H1 (cell line): Measurements from ENCODE around the gene ARMC10. TPM values are rescaled to one million over a fixed set of nuclear protein-coding genes. Genes with fewer than 3 reads are reported as not detected.

Source experiments
- CTCF ChIA-PET: fragments of 300-600 bp; sonication (Branson Sonifier 250); formaldehyde crosslinking; loops from one replicate; lab custom pipeline; 2021; ENCODE audit not compliant: partially characterized antibody; lab: Charles Lee
- POLR2A ChIA-PET: fragments of 300-600 bp; sonication (Branson Sonifier 250); formaldehyde crosslinking; loops from one replicate; lab custom pipeline; 2021; ENCODE audit warnings: inconsistent platforms; ENCODE audit not compliant: partially characterized antibody; lab: Charles Lee
- DNase-seq, 2 experiments: peaks; one replicate each; pipeline versions ENCODE4 v3.0.0 to v3.0.0-alpha.2; 2010 to 2022; ENCODE audit warnings: low spot score in 2 of 2, low read depth in 1 of 2, mixed read lengths in 1 of 2
- FAIRE-seq: peaks from 2 replicates; lab custom pipeline; 2011; peaks lifted over from hg19 to GRCh38; lab: Jason Lieb, UNC
- H2AFZ ChIP-seq: 2 replicates; pipeline ENCODE4 v1.8.1; 2012; ENCODE audit warnings: low read length, inconsistent platforms
- H2AK5ac ChIP-seq: 2 replicates; pipeline ENCODE4 v1.6.1; 2013; ENCODE audit warnings: low read depth, low read length
- H2BK120ac ChIP-seq: replicated peaks from 2 replicates; pipeline ENCODE3; 2013; ENCODE audit warnings: low read depth, low read length, inconsistent platforms
- H2BK12ac ChIP-seq: 2 replicates; pipeline ENCODE4 v1.6.1; 2013; ENCODE audit warnings: low read depth, low read length
- H2BK15ac ChIP-seq: 2 replicates; pipeline ENCODE4 v1.6.1; 2013; ENCODE audit warnings: low read length
- H2BK20ac ChIP-seq: 2 replicates; pipeline ENCODE4 v1.6.1; 2013; ENCODE audit warnings: low read length
- H2BK5ac ChIP-seq: 2 replicates; pipeline ENCODE4 v1.6.1; 2013; ENCODE audit warnings: low read depth, low read length
- H3K14ac ChIP-seq: 2 replicates; pipeline ENCODE4 v1.6.1; 2013; ENCODE audit warnings: inconsistent platforms; ENCODE audit not compliant: insufficient read length
- H3K18ac ChIP-seq: 2 replicates; pipeline ENCODE4 v1.6.1; 2013; ENCODE audit warnings: low read length; ENCODE audit errors: extremely low read depth
- H3K23ac ChIP-seq: 2 replicates; pipeline ENCODE4 v1.6.1; 2013; ENCODE audit warnings: inconsistent platforms; ENCODE audit not compliant: insufficient read length
- H3K23me2 ChIP-seq: 2 replicates; pipeline ENCODE4 v1.6.1; 2013; ENCODE audit warnings: low read depth, low read length
- H3K27ac ChIP-seq: 2 replicates; pipeline ENCODE4 v1.6.1; 2011; ENCODE audit warnings: low read depth, low read length, inconsistent platforms
- H3K27me3 ChIP-seq, 4 experiments: replicated peaks in 1 of 4; 1 replicate in 1 of 4; 2 replicates in 3 of 4; pipeline versions ENCODE4 v1.6.1 to v1.8.1; 2011 to 2013; ENCODE audit warnings: low read length in 3 of 4, mild to moderate bottlenecking in 3 of 4, inconsistent platforms in 2 of 4, mixed read lengths in 2 of 4, moderate library complexity in 1 of 4; ENCODE audit not compliant: control insufficient read depth in 3 of 4, insufficient read depth in 3 of 4; ENCODE audit errors: extremely low read depth in 1 of 4
- H3K36me3 ChIP-seq, 4 experiments: 2 replicates each; pipeline versions ENCODE4 v1.6.1 to v1.8.1; 2011 to 2013; ENCODE audit warnings: mild to moderate bottlenecking in 4 of 4, low read length in 3 of 4, moderate library complexity in 2 of 4, control low read depth in 1 of 4, inconsistent platforms in 1 of 4; ENCODE audit not compliant: insufficient read depth in 4 of 4, control insufficient read depth in 2 of 4
- H3K4ac ChIP-seq: replicated peaks from 2 replicates; pipeline ENCODE3; 2013; ENCODE audit warnings: low read length, low read depth, mixed read lengths, inconsistent platforms; ENCODE audit not compliant: insufficient read length
- H3K4me1 ChIP-seq, 4 experiments: replicated peaks in 1 of 4; 1 replicate in 1 of 4; 2 replicates in 3 of 4; pipeline versions ENCODE4 v1.6.1 to v1.8.1; 2011 to 2013; ENCODE audit warnings: low read length in 3 of 4, inconsistent platforms in 2 of 4, mixed read lengths in 1 of 4; ENCODE audit not compliant: insufficient read depth in 4 of 4, control insufficient read depth in 3 of 4
- H3K4me2 ChIP-seq, 2 experiments: 2 replicates each; pipeline versions ENCODE4 v1.6.1 to v1.8.1; 2011 to 2013; ENCODE audit warnings: low read depth in 2 of 2, low read length in 2 of 2, control low read depth in 1 of 2, inconsistent platforms in 1 of 2, mild to moderate bottlenecking in 1 of 2; ENCODE audit not compliant: insufficient read depth in 1 of 2
- H3K4me3 ChIP-seq, 4 experiments: fragments of 200-600, 300-600 bp in 1 of 4; sonication (generic), shearing (Covaris generic), sonication (Bioruptor Twin) in 1 of 4; 2 replicates each; pipeline versions ENCODE4 v1.5.1 to v1.8.1; 2011 to 2016; ENCODE audit warnings: low read length in 4 of 4, low read depth in 3 of 4, control low read depth in 2 of 4, inconsistent platforms in 2 of 4, mild to moderate bottlenecking in 2 of 4, mixed read lengths in 1 of 4, moderate library complexity in 1 of 4; ENCODE audit not compliant: insufficient read depth in 2 of 4; ENCODE audit errors: extremely low read depth in 1 of 4
- H3K56ac ChIP-seq: replicated peaks from 2 replicates; pipeline ENCODE3; 2013; ENCODE audit warnings: low read depth, mild to moderate bottlenecking, mixed read lengths, low read length, inconsistent platforms; ENCODE audit not compliant: insufficient read length
- H3K79me1 ChIP-seq: 2 replicates; pipeline ENCODE4 v1.6.1; 2013; ENCODE audit warnings: low read depth, low read length, control low read depth
- H3K79me2 ChIP-seq, 2 experiments: 2 replicates each; pipeline versions ENCODE4 v1.6.1 to v1.8.1; 2012 to 2013; ENCODE audit warnings: low read length in 2 of 2, mild to moderate bottlenecking in 2 of 2, inconsistent platforms in 1 of 2; ENCODE audit not compliant: insufficient read depth in 2 of 2, control insufficient read depth in 1 of 2
- H3K9ac ChIP-seq, 4 experiments: replicated peaks in 1 of 4; 1 replicate in 1 of 4; 2 replicates in 3 of 4; pipeline versions ENCODE4 v1.6.1 to v1.8.1; 2011 to 2013; ENCODE audit warnings: low read depth in 3 of 4, low read length in 3 of 4, control low read depth in 2 of 4, mild to moderate bottlenecking in 2 of 4, moderate library complexity in 2 of 4, inconsistent platforms in 1 of 4; ENCODE audit errors: extremely low read depth in 1 of 4
- H3K9me3 ChIP-seq, 2 experiments: 2 replicates each; pipeline versions ENCODE4 v1.6.1 to v1.8.1; 2012 to 2013; ENCODE audit warnings: mild to moderate bottlenecking in 2 of 2, moderate library complexity in 2 of 2, control low read depth in 1 of 2, inconsistent platforms in 1 of 2, low read depth in 1 of 2, low read length in 1 of 2, mixed read lengths in 1 of 2; ENCODE audit not compliant: insufficient read depth in 2 of 2
- H4K20me1 ChIP-seq, 2 experiments: replicated peaks in 1 of 2; 2 replicates each; pipeline versions ENCODE3 to v1.8.1; 2011 to 2013; ENCODE audit warnings: inconsistent platforms in 2 of 2, low read length in 2 of 2, mild to moderate bottlenecking in 1 of 2; ENCODE audit not compliant: insufficient read depth in 2 of 2, control insufficient read depth in 1 of 2
- H4K5ac ChIP-seq: 2 replicates; pipeline ENCODE4 v1.6.1; 2013; ENCODE audit warnings: low read length, low read depth, mixed read lengths, inconsistent platforms; ENCODE audit not compliant: insufficient read length
- H4K8ac ChIP-seq: 2 replicates; pipeline ENCODE4 v1.8.0; 2013; ENCODE audit warnings: mild to moderate bottlenecking, moderate library complexity, low read length, inconsistent platforms; ENCODE audit not compliant: insufficient read depth; ENCODE audit errors: extremely low read depth
- H4K91ac ChIP-seq: replicated peaks from 2 replicates; pipeline ENCODE3; 2013; ENCODE audit warnings: low read length, mixed read lengths, inconsistent platforms; ENCODE audit not compliant: insufficient read length
- WGBS, 2 experiments: shearing (Covaris generic) in 1 of 2; methylation state at CpG; one replicate each; pipeline versions ENCODE4 v1.1.6 to v1.1.7; 2013 to 2015; ENCODE audit warnings: low lambda C conversion rate in 2 of 2, mixed read lengths in 2 of 2, inconsistent platforms in 1 of 2, low coverage in 1 of 2, missing lambda C conversion rate in 1 of 2; ENCODE audit not compliant: insufficient replicate concordance in 2 of 2, insufficient coverage in 1 of 2, insufficient read length in 1 of 2; ENCODE audit errors: extremely low coverage in 1 of 2, missing lambda C conversion rate in 1 of 2; 5-methylcytosine and 5-hydroxymethylcytosine counted together
- polyA plus RNA-seq, 7 experiments: library from polyadenylated mRNA; depleted of rRNA in 3 of 7; stranded (reverse) in 5 of 7; unstranded in 2 of 7; fragments of >200 nt in 5 of 7; fragments of 200-250 nt in 2 of 7; gene quantifications; 1 replicate in 5 of 7; 2 replicates in 1 of 7; 4 replicates in 1 of 7; pipeline versions ENCODE4 v1.2.1 to v1.2.3, GENCODE V29; 2011 to 2013; ENCODE audit warnings: missing spikeins in 2 of 7, mixed read lengths in 2 of 7
- total RNA-seq: library from RNA; stranded (reverse); fragmentation: NEBNext Ultra II Directional; extraction: Animal tissue kit (Norgen Biotek cat#: 25700); gene quantifications from 2 replicates; pipeline ENCODE4 v1.2.1, GENCODE V29; 2021

The ARMC10 gene
- total and polyA plus RNA-seq, 2 of the 8 experiments (the other 6 are each of a cell fraction or from before 2014, with no cell fraction given), result 16.4 to 44.3 TPM

DNA sequence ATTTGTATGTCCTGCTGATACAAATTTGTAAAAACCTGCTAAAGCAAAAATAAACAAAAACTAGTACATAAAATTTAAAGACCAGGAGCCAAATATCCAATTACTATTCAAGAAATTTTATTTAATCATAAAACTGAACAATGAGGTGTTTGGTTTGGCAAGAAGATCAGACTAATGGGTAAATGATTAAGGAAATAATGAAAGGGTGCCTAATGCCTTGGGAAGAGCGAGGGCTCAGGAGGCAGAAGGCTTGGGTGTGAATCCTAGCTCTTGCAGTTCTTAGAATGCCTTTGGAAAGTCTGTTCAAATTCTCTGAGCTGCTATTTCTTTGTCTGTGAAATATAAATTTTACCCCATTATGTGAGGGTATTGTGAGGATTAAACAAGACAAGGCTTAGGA, 41.6 kb downstream of the ARMC10 start:
- Histone ChIP-seq H3K14ac (no peak overlapping the region), H3K9me3 (no peaks in the 10 kb centered on the region), H2AFZ (no peak overlapping the region), H4K8ac (no peak overlapping the region), H2AK5ac (no peak overlapping the region), H2BK15ac (no peak overlapping the region), H2BK12ac (no peak overlapping the region), H3K4me1 (no peaks in the 10 kb centered on the region), H3K23ac (no peak overlapping the region), H4K91ac (no peak overlapping the region), H3K18ac (no peak overlapping the region), H3K27ac (no peak overlapping the region), H2BK20ac (no peak overlapping the region), H3K4ac (no peak overlapping the region), H3K9ac (no peak overlapping the region), H3K36me3 (peaks cover 0 to 15% (median 6%) of the 10 kb centered on the region in 4 experiments; a peak in 4 of 8 replicates), H3K23me2 (no peaks in the 10 kb centered on the region), H3K56ac (no peak overlapping the region), H2BK120ac (no peak overlapping the region), H3K79me2 (no peaks in the 10 kb centered on the region), H3K79me1 (no peaks in the 10 kb centered on the region), H3K4me3 (no peak overlapping the region), H4K5ac (no peak overlapping the region), H3K27me3 (no peaks in the 10 kb centered on the region), H3K4me2 (no peak overlapping the region), H4K20me1 (no peaks in the 10 kb centered on the region), H2BK5ac (no peak overlapping the region)
- 94% methylated on average over 1 of the region's 1 CpG; no CpG with 5 or more reads in 1 of the 2 experiments for whole genome bisulfite sequencing, 2 experiments
- DNase-seq, result no peak
- CTCF ChIA-PET, result interaction anchor here (0.6 to 1.1 kb wide), 2 partner anchors 10 to 25 kb away, joined by 3 to 4 read pairs; no protein-coding TSS in a partner anchor
- FAIRE-seq, result no peak
- POLR2A ChIA-PET, result no interaction called here
